HG03139 (cell line): Measurements from ENCODE around the gene TMEM132A.
"Not testable (repeated sequence)": the region's sequence is repeated elsewhere in the genome, so short reads cannot be mapped to it uniquely, and the experiment has no call there.

ENCODE experiments used
- ATAC-seq: cut with Tn5 transposase; IDR thresholded peaks from one replicate; pipeline ENCODE4 v1.9.1; 2021; ENCODE audit not compliant: unreplicated experiment

TMEM132A gene

GRCh38 chr11:60902625-60903024, 21.6 kb upstream of the TMEM132A start:
- no peak for ATAC-seq

GRCh38 chr11:60905047-60905446, 19.2 kb upstream of the TMEM132A start:
- ATAC-seq = no peak

- no peak for ATAC-seq
Measured at GRCh38 chr11:60905551-60906113, 18.6 kb upstream of the TMEM132A start.

GRCh38 chr11:60906132-60906972, 17.9 kb upstream of the TMEM132A start, which contains the start of gene PRPF19:
Gene PRPF19 (minus strand): TSS chr11:60906585. CDS start chr11:60906382, 203 bp downstream.
- ATAC-seq = peak; percentile 68

DNA sequence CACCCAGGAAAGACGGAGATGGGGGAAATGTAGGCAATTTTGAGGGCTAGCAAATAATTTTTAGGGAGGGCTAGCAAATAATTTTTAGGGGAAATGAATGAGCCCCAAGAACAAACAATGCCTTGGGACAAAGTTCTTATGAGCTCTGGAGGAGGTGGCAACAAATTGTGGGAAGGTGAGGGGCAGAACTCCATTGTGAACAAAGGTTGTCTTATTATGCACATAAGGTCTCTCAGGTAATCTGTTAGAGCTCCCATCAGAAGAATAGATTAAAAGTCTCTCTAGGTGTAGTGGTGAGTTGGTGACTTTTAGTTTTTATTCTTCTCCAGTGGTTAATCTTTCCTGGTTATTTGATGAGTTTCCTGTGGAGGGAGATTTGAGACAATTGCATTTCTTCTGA, 15.5 kb upstream of the TMEM132A start:
- ATAC-seq = no peak

- ATAC-seq = not testable (repeated sequence)
Measured at GRCh38 chr11:60909680-60910280, 14.5 kb upstream of the TMEM132A start.

GRCh38 chr11:60910281-60910687, 14.0 kb upstream of the TMEM132A start:
- ATAC-seq = peak; percentile 30

GRCh38 chr11:60910711-60911380, 13.4 kb upstream of the TMEM132A start:
- ATAC-seq = no peak

- ATAC-seq = no peak
Measured at GRCh38 chr11:60912223-60912850, 11.9 kb upstream of the TMEM132A start.

- ATAC-seq = no peak
Measured at GRCh38 chr11:60912851-60913528, 11.3 kb upstream of the TMEM132A start.

- ATAC-seq = peak; percentile 35
Measured at GRCh38 chr11:60913793-60914632, 10.2 kb upstream of the TMEM132A start, which contains the start of gene TMEM109. Gene TMEM109 (plus strand): TSS chr11:60914158. CDS start chr11:60919694, 5,536 bp downstream.

GRCh38 chr11:60914633-60915247, 9.5 kb upstream of the TMEM132A start:
- ATAC-seq = no peak

GRCh38 chr11:60915248-60915914, 8.9 kb upstream of the TMEM132A start:
- ATAC-seq = peak; percentile 41

GRCh38 chr11:60916669-60917206, 7.5 kb upstream of the TMEM132A start:
- no peak for ATAC-seq

GRCh38 chr11:60917267-60917666, 7.0 kb upstream of the TMEM132A start:
- no peak for ATAC-seq

DNA sequence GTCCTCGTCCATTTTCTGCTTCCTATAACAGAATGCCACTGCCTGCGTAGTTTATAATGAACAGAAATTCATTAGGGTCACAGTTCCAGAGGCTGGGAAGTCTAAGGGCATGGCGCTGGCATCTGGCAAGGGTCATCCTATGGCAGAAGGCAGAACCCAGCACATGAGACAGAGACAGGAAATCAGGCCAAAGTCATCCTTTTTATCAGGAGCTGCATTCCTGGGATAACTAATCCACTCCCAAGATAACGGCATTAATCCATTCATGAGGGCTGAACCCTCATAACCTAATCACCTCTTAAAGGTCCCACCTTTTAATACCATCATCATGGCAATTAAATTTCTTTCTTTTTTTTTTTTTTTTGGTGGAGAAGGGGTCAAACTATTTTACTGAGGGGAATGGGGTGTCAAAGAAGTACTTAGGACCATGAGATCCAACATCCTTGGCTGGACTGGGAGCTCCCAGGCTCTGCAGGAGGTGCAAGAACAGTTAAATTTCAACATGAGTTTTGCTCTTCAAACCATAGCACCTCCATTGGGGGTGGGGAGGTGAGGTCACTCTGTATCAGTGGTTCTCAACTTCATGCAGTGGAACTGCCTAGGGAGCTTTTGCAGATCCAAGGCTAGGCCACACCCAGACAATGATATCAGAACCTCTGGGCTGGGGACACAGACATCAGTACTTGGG, 5.9 kb upstream of the TMEM132A start:
- ATAC-seq = no peak

DNA sequence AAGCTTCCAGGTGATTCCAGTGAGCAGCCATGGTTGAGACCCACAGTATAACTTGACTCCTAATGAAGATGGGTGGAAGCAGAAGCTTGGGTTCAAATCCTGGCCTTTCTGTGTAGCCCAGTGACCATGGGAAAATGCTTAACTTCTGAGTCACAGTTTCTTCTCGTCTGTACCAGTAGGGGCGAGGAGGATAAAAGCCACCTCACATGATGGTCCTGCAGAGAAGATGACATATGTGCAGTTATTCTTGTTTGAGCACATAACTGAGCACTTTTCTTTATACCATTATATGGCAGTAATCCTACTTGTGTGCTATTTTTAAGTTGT, 5.4 kb upstream of the TMEM132A start:
- ATAC-seq = no peak

GRCh38 chr11:60919320-60919719, 4.9 kb upstream of the TMEM132A start:
- no peak for ATAC-seq
